ENCODE measurements around the gene ADAM15. TPM values are rescaled to one million over a fixed set of nuclear protein-coding genes. Genes with fewer than 3 reads are reported as not detected.

Gene ADAM15
- total and polyA plus RNA-seq, 2 of the 8 experiments (the other 6 are each of a cell fraction or from before 2014, with no cell fraction given), result 32.9 to 37.6 TPM

DNA sequence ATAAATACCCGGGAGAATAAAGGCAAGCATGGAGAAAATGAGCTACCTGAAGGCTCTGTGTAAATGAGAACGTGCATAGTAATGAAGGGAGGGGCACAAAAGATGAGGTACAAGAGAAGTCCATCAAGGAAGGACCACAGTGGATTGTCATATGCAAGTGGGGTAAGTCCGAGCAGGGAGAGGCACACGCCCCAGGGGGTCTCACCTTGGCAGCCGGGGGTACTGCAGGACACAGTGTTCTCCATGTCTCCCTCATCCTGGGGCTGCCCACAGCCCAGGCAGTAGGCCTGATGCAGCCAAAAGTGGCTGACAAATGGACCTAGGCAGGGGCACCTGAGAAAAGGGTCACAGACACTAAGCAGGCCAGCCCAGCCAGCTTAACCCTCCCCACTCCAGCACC lies 27.5 kb upstream of the ADAM15 start (continued):
- TF ChIP-seq, protein P1, sequence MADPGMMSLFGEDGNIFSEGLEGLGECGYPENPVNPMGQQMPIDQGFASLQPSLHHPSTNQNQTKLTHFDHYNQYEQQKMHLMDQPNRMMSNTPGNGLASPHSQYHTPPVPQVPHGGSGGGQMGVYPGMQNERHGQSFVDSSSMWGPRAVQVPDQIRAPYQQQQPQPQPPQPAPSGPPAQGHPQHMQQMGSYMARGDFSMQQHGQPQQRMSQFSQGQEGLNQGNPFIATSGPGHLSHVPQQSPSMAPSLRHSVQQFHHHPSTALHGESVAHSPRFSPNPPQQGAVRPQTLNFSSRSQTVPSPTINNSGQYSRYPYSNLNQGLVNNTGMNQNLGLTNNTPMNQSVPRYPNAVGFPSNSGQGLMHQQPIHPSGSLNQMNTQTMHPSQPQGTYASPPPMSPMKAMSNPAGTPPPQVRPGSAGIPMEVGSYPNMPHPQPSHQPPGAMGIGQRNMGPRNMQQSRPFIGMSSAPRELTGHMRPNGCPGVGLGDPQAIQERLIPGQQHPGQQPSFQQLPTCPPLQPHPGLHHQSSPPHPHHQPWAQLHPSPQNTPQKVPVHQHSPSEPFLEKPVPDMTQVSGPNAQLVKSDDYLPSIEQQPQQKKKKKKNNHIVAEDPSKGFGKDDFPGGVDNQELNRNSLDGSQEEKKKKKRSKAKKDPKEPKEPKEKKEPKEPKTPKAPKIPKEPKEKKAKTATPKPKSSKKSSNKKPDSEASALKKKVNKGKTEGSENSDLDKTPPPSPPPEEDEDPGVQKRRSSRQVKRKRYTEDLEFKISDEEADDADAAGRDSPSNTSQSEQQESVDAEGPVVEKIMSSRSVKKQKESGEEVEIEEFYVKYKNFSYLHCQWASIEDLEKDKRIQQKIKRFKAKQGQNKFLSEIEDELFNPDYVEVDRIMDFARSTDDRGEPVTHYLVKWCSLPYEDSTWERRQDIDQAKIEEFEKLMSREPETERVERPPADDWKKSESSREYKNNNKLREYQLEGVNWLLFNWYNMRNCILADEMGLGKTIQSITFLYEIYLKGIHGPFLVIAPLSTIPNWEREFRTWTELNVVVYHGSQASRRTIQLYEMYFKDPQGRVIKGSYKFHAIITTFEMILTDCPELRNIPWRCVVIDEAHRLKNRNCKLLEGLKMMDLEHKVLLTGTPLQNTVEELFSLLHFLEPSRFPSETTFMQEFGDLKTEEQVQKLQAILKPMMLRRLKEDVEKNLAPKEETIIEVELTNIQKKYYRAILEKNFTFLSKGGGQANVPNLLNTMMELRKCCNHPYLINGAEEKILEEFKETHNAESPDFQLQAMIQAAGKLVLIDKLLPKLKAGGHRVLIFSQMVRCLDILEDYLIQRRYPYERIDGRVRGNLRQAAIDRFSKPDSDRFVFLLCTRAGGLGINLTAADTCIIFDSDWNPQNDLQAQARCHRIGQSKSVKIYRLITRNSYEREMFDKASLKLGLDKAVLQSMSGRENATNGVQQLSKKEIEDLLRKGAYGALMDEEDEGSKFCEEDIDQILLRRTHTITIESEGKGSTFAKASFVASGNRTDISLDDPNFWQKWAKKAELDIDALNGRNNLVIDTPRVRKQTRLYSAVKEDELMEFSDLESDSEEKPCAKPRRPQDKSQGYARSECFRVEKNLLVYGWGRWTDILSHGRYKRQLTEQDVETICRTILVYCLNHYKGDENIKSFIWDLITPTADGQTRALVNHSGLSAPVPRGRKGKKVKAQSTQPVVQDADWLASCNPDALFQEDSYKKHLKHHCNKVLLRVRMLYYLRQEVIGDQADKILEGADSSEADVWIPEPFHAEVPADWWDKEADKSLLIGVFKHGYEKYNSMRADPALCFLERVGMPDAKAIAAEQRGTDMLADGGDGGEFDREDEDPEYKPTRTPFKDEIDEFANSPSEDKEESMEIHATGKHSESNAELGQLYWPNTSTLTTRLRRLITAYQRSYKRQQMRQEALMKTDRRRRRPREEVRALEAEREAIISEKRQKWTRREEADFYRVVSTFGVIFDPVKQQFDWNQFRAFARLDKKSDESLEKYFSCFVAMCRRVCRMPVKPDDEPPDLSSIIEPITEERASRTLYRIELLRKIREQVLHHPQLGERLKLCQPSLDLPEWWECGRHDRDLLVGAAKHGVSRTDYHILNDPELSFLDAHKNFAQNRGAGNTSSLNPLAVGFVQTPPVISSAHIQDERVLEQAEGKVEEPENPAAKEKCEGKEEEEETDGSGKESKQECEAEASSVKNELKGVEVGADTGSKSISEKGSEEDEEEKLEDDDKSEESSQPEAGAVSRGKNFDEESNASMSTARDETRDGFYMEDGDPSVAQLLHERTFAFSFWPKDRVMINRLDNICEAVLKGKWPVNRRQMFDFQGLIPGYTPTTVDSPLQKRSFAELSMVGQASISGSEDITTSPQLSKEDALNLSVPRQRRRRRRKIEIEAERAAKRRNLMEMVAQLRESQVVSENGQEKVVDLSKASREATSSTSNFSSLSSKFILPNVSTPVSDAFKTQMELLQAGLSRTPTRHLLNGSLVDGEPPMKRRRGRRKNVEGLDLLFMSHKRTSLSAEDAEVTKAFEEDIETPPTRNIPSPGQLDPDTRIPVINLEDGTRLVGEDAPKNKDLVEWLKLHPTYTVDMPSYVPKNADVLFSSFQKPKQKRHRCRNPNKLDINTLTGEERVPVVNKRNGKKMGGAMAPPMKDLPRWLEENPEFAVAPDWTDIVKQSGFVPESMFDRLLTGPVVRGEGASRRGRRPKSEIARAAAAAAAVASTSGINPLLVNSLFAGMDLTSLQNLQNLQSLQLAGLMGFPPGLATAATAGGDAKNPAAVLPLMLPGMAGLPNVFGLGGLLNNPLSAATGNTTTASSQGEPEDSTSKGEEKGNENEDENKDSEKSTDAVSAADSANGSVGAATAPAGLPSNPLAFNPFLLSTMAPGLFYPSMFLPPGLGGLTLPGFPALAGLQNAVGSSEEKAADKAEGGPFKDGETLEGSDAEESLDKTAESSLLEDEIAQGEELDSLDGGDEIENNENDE (IDR thresholded peaks at IDR 0.05; ENCODE audit: insufficient replicate concordance, low read length), result no peak
- TF ChIP-seq SP2 (IDR thresholded peaks at IDR 0.05; ENCODE audit: low read length) (no peak), ZNF274 (IDR thresholded peaks at IDR 0.05; ENCODE audit: borderline replicate concordance, extremely low read depth, low read length) (no peak), SIRT6 (IDR thresholded peaks at IDR 0.05; ENCODE audit: low read length) (no peak), KDM5A (IDR thresholded peaks at IDR 0.05; ENCODE audit: low read length) (no peak), EZH2 (IDR thresholded peaks at IDR 0.05; ENCODE audit: low read depth, low read length, severe bottlenecking) (no peak), KDM1A (IDR thresholded peaks at IDR 0.05; ENCODE audit: borderline replicate concordance, low read length) (no peak), JUN (IDR thresholded peaks at IDR 0.05; ENCODE audit: low read depth, low read length) (no peak), FOSL1 (IDR thresholded peaks at IDR 0.05; ENCODE audit: insufficient read depth, low read depth, low read length) (no peak)
- TF ChIP-seq, protein P2, sequence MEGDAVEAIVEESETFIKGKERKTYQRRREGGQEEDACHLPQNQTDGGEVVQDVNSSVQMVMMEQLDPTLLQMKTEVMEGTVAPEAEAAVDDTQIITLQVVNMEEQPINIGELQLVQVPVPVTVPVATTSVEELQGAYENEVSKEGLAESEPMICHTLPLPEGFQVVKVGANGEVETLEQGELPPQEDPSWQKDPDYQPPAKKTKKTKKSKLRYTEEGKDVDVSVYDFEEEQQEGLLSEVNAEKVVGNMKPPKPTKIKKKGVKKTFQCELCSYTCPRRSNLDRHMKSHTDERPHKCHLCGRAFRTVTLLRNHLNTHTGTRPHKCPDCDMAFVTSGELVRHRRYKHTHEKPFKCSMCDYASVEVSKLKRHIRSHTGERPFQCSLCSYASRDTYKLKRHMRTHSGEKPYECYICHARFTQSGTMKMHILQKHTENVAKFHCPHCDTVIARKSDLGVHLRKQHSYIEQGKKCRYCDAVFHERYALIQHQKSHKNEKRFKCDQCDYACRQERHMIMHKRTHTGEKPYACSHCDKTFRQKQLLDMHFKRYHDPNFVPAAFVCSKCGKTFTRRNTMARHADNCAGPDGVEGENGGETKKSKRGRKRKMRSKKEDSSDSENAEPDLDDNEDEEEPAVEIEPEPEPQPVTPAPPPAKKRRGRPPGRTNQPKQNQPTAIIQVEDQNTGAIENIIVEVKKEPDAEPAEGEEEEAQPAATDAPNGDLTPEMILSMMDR (IDR thresholded peaks at IDR 0.05; ENCODE audit: control extremely low read depth in 1 of 3, insufficient read depth in 1 of 3, low read depth in 1 of 3, low read length in 3 of 3), result no peak

Measured in H1 (cell line).